H1 (cell line): Measurements from ENCODE around the gene CC2D1A.
A peak's percentile ranks its signal among the peaks of the same experiment; 100 is the strongest.

Source experiments
- CBX8 ChIP-seq: fragments of 300-800, 300-1000 bp; sonication (generic); IDR thresholded peaks from 2 replicates; pipeline ENCODE4 v1.7.1; 2016; ENCODE audit warnings: low read depth, low read length, borderline replicate concordance
- CTCF ChIP-seq, 3 experiments: IDR thresholded peaks; 1 replicate in 2 of 3; 2 replicates in 1 of 3; pipeline versions ENCODE4 v1.5.1 to v1.6.1; 2011; ENCODE audit warnings: low read length in 3 of 3, mild to moderate bottlenecking in 3 of 3, inconsistent platforms in 2 of 3, low read depth in 1 of 3, moderate library complexity in 1 of 3; ENCODE audit not compliant: insufficient read depth in 1 of 3; ENCODE audit errors: control extremely low read depth in 1 of 3
- MAX ChIP-seq: IDR thresholded peaks from 2 replicates; pipeline ENCODE4 v1.6.1; 2012; ENCODE audit warnings: inconsistent platforms
- POLR2A ChIP-seq, 2 experiments: IDR thresholded peaks; 1 replicate in 1 of 2; 2 replicates in 1 of 2; pipeline ENCODE4 v1.6.1; 2011; ENCODE audit warnings: low read depth in 2 of 2, low read length in 2 of 2, mild to moderate bottlenecking in 2 of 2; ENCODE audit errors: control extremely low read depth in 1 of 2
- POLR2AphosphoS5 ChIP-seq: IDR thresholded peaks from 2 replicates; pipeline ENCODE4 v1.6.1; 2011; ENCODE audit warnings: low read depth, low read length
- TCF12 ChIP-seq: IDR thresholded peaks from 2 replicates; pipeline ENCODE4 v1.6.1; 2011; ENCODE audit warnings: low read depth, mild to moderate bottlenecking, low read length
- ZNF274 ChIP-seq: IDR thresholded peaks from 2 replicates; pipeline ENCODE4 v1.7.0; 2012; ENCODE audit warnings: low read length, borderline replicate concordance; ENCODE audit errors: extremely low read depth

- TF ChIP-seq CTCF (IDR thresholded peaks at IDR 0.05; ENCODE audit: control extremely low read depth in 1 of 3, insufficient read depth in 1 of 3, low read depth in 1 of 3, low read length in 3 of 3) (no peak), ZNF274 (no peak), CBX8 (no peak), POLR2A (IDR thresholded peaks at IDR 0.05; ENCODE audit: control extremely low read depth in 1 of 2, low read depth in 2 of 2, low read length in 2 of 2) (peak in 1 of 2 experiments; percentile 49; a peak in 1 of 3 replicates), POLR2AphosphoS5 (0 out of 2 replicates have a peak, but pooled peaks have one; percentile 37), TCF12 (no peak), MAX (peak; percentile 97)
Observed at GRCh38 chr19:13905634-13906520, at the start of gene CC2D1A, which contains the start of gene BRME1.
